ENCODE measurements around the gene PNLIPRP3.

GRCh38 chr10:116460219-116460618, 32.6 kb downstream of the PNLIPRP3 start:
- TF ChIP-seq, protein P1, sequence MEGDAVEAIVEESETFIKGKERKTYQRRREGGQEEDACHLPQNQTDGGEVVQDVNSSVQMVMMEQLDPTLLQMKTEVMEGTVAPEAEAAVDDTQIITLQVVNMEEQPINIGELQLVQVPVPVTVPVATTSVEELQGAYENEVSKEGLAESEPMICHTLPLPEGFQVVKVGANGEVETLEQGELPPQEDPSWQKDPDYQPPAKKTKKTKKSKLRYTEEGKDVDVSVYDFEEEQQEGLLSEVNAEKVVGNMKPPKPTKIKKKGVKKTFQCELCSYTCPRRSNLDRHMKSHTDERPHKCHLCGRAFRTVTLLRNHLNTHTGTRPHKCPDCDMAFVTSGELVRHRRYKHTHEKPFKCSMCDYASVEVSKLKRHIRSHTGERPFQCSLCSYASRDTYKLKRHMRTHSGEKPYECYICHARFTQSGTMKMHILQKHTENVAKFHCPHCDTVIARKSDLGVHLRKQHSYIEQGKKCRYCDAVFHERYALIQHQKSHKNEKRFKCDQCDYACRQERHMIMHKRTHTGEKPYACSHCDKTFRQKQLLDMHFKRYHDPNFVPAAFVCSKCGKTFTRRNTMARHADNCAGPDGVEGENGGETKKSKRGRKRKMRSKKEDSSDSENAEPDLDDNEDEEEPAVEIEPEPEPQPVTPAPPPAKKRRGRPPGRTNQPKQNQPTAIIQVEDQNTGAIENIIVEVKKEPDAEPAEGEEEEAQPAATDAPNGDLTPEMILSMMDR (conservative IDR thresholded peaks at IDR 0.05 in 1 of 2, IDR thresholded peaks at IDR 0.05 in 1 of 2; ENCODE audit: low read depth in 1 of 2, low read length in 2 of 2): no peak
- no peak for TF ChIP-seq EZH2 (IDR thresholded peaks at IDR 0.05; ENCODE audit: low read length, missing control alignments)

Data from fibroblast of lung (primary cell).